A673 (cell line): ENCODE results near the gene AOPEP. TPM values are rescaled to one million over a fixed set of nuclear protein-coding genes. Genes with fewer than 3 reads are reported as not detected.

Experiments used
- BruUV-seq: library from RNA; stranded (reverse); fragments of 400-500 nt; replicated peaks from 2 replicates; lab custom pipeline; 2021; lab: Mats Ljungman, UMichigan
- CTCF ChIA-PET: fragments of 300-600 bp; sonication (Branson Sonifier 250); formaldehyde crosslinking; loops from one replicate; lab custom pipeline; 2022; ENCODE audit warnings: antibody characterized with exemption; lab: Charles Lee
- POLR2A ChIA-PET: fragments of 300-600 bp; sonication (Branson Sonifier 250); formaldehyde crosslinking; loops from one replicate; lab custom pipeline; 2022; ENCODE audit warnings: antibody characterized with exemption; ENCODE audit not compliant: low non-redundant PET; lab: Charles Lee
- DNase-seq: peaks from one replicate; pipeline ENCODE4 v3.0.0-alpha.2; 2015; ENCODE audit warnings: low spot score
- H3K27ac ChIP-seq: fragments of 200-600 bp; sonication (generic); 2 replicates; pipeline ENCODE4 v1.5.1; 2016; ENCODE audit warnings: mixed run types, low read depth, mild to moderate bottlenecking, mixed read lengths, antibody characterized with exemption, low read length; ENCODE audit not compliant: poor library complexity, severe bottlenecking
- H3K27me3 ChIP-seq: fragments of 200-600 bp; sonication (generic); replicated peaks from 2 replicates; pipeline ENCODE4 v1.6.1; 2017; ENCODE audit warnings: mixed run types, low read depth, mild to moderate bottlenecking, mixed read lengths, antibody characterized with exemption, low read length; ENCODE audit not compliant: insufficient read depth, poor library complexity
- H3K36me3 ChIP-seq: fragments of 200-600 bp; sonication (generic); 2 replicates; pipeline ENCODE4 v1.6.1; 2016; ENCODE audit warnings: mixed run types, mild to moderate bottlenecking, mixed read lengths, antibody characterized with exemption, low read length; ENCODE audit not compliant: insufficient read depth, poor library complexity, severe bottlenecking
- H3K4me1 ChIP-seq: fragments of 200-600 bp; sonication (generic); 2 replicates; pipeline ENCODE4 v1.6.1; 2017; ENCODE audit warnings: mixed run types, mild to moderate bottlenecking, mixed read lengths, antibody characterized with exemption, low read length; ENCODE audit not compliant: insufficient read depth, poor library complexity, severe bottlenecking
- H3K4me3 ChIP-seq: fragments of 200-600 bp; sonication (generic); 2 replicates; pipeline ENCODE4 v1.5.1; 2016; ENCODE audit warnings: low read depth, mixed run types, mild to moderate bottlenecking, mixed read lengths, low read length; ENCODE audit not compliant: poor library complexity, severe bottlenecking
- H3K9me3 ChIP-seq: fragments of 200-600 bp; sonication (generic); 2 replicates; pipeline ENCODE4 v1.6.1; 2016; ENCODE audit warnings: mixed run types, low read depth, mild to moderate bottlenecking, mixed read lengths, antibody characterized with exemption, low read length; ENCODE audit not compliant: poor library complexity, severe bottlenecking
- CTCF ChIP-seq: fragments of 300-800, 200-600 bp; sonication (generic); conservative IDR thresholded peaks from 2 replicates; pipeline ENCODE4 v1.5.1; 2017; ENCODE audit warnings: low read depth, mild to moderate bottlenecking, antibody characterized with exemption, low read length, moderate library complexity, mixed read lengths
- EZH2 ChIP-seq: fragments of 200-600 bp; sonication (generic); IDR thresholded peaks from 2 replicates; pipeline ENCODE4 v1.6.1; 2017; ENCODE audit warnings: borderline replicate concordance, low read depth, mild to moderate bottlenecking, mixed read lengths, antibody characterized with exemption, low read length; ENCODE audit not compliant: poor library complexity, severe bottlenecking
- intact Hi-C: fragments of 100-400 bp; cut with micrococcal nuclease; formaldehyde crosslinking; loops from one replicate; pipeline ENCODE4 v1.10.0; 2022; ENCODE audit not compliant: unreplicated experiment
- total RNA-seq: library from RNA; stranded (reverse); gene quantifications from 2 replicates; pipeline ENCODE4 v1.2.3, GENCODE V29; 2021

AOPEP gene
- total RNA-seq, 1 experiment from 2014 or later: 17.5 TPM

- no TSS peak for BruUV-seq
- TF ChIP-seq EZH2 (no peak), CTCF (no peak)
- DNase-seq: no peak
- Histone ChIP-seq H3K27me3 (no peaks in the 10 kb centered on the region), H3K4me1 (no peaks in the 10 kb centered on the region), H3K4me3 (no peak overlapping the region), H3K9me3 (no peaks in the 10 kb centered on the region), H3K36me3 (no peaks in the 10 kb centered on the region), H3K27ac (no peak overlapping the region)
- ChIA-PET POLR2A (no interaction called here), CTCF (interaction anchor here (1.7 kb wide), 1 partner anchor 13 kb away, joined by 5 read pairs; no protein-coding TSS in a partner anchor)
- intact Hi-C loops: no loop called here
Observed at GRCh38 chr9:95115104-95115503, 388.6 kb downstream of the AOPEP start.

DNA sequence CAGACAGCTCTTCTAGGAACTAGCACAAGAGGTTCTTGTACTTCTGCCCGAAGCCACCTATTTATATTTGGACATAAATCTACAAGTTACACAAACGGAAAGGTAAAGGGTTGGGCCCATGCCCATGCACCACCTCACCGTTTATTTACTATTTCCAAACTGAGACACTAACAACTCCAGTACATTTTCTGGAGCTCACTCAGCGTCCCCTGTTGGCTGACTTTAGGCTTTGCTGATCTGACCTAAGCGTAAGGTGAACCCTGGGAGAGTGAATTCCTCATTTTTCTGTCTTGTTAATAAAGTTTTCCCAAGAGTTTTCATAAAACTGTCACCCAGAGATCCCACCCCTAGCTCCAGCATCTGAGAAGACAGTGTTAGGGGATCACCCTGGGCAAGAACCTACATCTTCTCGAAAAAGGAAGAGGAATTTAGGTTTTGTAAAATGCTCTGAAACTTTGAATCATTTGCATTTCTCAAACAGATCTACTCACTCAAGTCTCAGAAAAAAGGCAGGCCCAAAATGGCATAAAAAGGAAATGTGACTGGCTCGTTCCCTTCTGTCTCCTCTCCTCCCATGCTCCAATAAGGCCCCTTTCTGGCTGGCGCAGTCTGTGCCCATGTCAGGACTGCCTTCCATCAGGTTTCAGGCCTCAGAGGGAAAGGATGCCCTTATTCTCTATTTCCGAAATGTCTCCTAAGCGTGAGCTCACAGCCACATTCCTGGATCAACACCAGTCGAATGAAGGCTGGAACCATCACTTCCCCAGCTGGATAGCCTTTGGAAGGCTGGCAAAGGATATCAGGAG is 389.7 kb downstream of the AOPEP start:
- Histone ChIP-seq H3K9me3 (no peaks in the 10 kb centered on the region), H3K27ac (no peak overlapping the region), H3K4me3 (no peak overlapping the region), H3K4me1 (no peaks in the 10 kb centered on the region), H3K27me3 (no peaks in the 10 kb centered on the region), H3K36me3 (no peaks in the 10 kb centered on the region)
- ChIA-PET CTCF (interaction anchor here (1.7 kb wide), 1 partner anchor 12 kb away, joined by 5 read pairs; no protein-coding TSS in a partner anchor), POLR2A (no interaction called here)
- intact Hi-C loops: no loop called here
- TF ChIP-seq CTCF: peak; percentile 39
- no peak for TF ChIP-seq EZH2
- no TSS peak for BruUV-seq
- DNase-seq: no peak

- TF ChIP-seq CTCF (no peak), EZH2 (no peak)
- POLR2A ChIA-PET: no interaction called here
- DNase-seq: no peak
- H3K9me3 ChIP-seq: no peaks in the 10 kb centered on the region
- intact Hi-C loops: no loop called here
- H3K27ac ChIP-seq: no peak overlapping the region
- no peaks in the 10 kb centered on the region for H3K36me3 ChIP-seq
- CTCF ChIA-PET: no interaction called here
- H3K27me3 ChIP-seq: no peaks in the 10 kb centered on the region
- no TSS peak for BruUV-seq
- H3K4me1 ChIP-seq: no peaks in the 10 kb centered on the region
- no peak overlapping the region for H3K4me3 ChIP-seq
Observed at GRCh38 chr9:95116808-95117204, 390.3 kb downstream of the AOPEP start.
